ENCODE results near the gene UTP3. TPM values are rescaled to one million over a fixed set of nuclear protein-coding genes. Genes with fewer than 3 reads are reported as not detected.

The UTP3 gene
- total and polyA plus RNA-seq, 9 of the 15 experiments (the other 6 are each of a cell fraction or from before 2014, with no cell fraction given): 11.9 to 69.3 (median 34.0) TPM

- TF ChIP-seq FIP1L1 (IDR thresholded peaks at IDR 0.05; ENCODE audit: low read depth, low read length, poor library complexity, severe bottlenecking) (no peak), STAG1 (CRISPR knock-in tag; IDR thresholded peaks at IDR 0.05; ENCODE audit: borderline replicate concordance) (no peak), SOX6 (IDR thresholded peaks at IDR 0.05) (peak; percentile 13; the same call in 1 of the 2 replicates), RERE (CRISPR knock-in tag; IDR thresholded peaks at IDR 0.05; ENCODE audit: borderline replicate concordance) (no peak), RBFOX2 (IDR thresholded peaks at IDR 0.05; ENCODE audit: low read depth, low read length) (peak; percentile 81), ZHX1 (conservative IDR thresholded peaks at IDR 0.05; ENCODE audit: low read length) (no peak), U2AF1 (optimal IDR thresholded peaks at IDR 0.05; ENCODE audit: low read depth, low read length) (no peak), ZNF766 (CRISPR knock-in tag; conservative IDR thresholded peaks at IDR 0.05) (peak; percentile 50; the same call in 1 of the 2 replicates), POU5F1 (IDR thresholded peaks at IDR 0.05; ENCODE audit: borderline replicate concordance, low read depth, low read length, partially characterized antibody) (no peak), TAF1 (IDR thresholded peaks at IDR 0.05; ENCODE audit: control insufficient read depth, extremely low read depth, insufficient read depth, low read length, severe bottlenecking) (peak; percentile 38), NR4A1 (CRISPR knock-in tag; IDR thresholded peaks at IDR 0.05) (no peak), NR4A1 (tag; IDR thresholded peaks at IDR 0.05) (peak; percentile 68), BRF2 (IDR thresholded peaks at IDR 0.05; ENCODE audit: borderline replicate concordance, insufficient read depth, insufficient read length) (no peak), ZKSCAN3 (CRISPR knock-in tag; IDR thresholded peaks at IDR 0.05) (no peak), FOXP1 (CRISPR knock-in tag; IDR thresholded peaks at IDR 0.05) (no peak), SRF (CRISPR knock-in tag; IDR thresholded peaks at IDR 0.05) (peak in 1 of 2 experiments; percentile 47; a peak in 1 of 4 replicates)
These were observed 17.1 kb downstream of the UTP3 start (continued) for GRCh38 chr4:70705183-70706043.

All from K562 (cell line).